GM19025 (cell line): ENCODE results near the gene ATP13A2.

ENCODE experiments used
- ATAC-seq: cut with Tn5 transposase; IDR thresholded peaks from one replicate; pipeline ENCODE4 v1.9.1; 2021; ENCODE audit warnings: mild to moderate bottlenecking, low read depth, moderate library complexity; ENCODE audit not compliant: unreplicated experiment

Gene ATP13A2, protein sequence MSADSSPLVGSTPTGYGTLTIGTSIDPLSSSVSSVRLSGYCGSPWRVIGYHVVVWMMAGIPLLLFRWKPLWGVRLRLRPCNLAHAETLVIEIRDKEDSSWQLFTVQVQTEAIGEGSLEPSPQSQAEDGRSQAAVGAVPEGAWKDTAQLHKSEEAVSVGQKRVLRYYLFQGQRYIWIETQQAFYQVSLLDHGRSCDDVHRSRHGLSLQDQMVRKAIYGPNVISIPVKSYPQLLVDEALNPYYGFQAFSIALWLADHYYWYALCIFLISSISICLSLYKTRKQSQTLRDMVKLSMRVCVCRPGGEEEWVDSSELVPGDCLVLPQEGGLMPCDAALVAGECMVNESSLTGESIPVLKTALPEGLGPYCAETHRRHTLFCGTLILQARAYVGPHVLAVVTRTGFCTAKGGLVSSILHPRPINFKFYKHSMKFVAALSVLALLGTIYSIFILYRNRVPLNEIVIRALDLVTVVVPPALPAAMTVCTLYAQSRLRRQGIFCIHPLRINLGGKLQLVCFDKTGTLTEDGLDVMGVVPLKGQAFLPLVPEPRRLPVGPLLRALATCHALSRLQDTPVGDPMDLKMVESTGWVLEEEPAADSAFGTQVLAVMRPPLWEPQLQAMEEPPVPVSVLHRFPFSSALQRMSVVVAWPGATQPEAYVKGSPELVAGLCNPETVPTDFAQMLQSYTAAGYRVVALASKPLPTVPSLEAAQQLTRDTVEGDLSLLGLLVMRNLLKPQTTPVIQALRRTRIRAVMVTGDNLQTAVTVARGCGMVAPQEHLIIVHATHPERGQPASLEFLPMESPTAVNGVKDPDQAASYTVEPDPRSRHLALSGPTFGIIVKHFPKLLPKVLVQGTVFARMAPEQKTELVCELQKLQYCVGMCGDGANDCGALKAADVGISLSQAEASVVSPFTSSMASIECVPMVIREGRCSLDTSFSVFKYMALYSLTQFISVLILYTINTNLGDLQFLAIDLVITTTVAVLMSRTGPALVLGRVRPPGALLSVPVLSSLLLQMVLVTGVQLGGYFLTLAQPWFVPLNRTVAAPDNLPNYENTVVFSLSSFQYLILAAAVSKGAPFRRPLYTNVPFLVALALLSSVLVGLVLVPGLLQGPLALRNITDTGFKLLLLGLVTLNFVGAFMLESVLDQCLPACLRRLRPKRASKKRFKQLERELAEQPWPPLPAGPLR

DNA sequence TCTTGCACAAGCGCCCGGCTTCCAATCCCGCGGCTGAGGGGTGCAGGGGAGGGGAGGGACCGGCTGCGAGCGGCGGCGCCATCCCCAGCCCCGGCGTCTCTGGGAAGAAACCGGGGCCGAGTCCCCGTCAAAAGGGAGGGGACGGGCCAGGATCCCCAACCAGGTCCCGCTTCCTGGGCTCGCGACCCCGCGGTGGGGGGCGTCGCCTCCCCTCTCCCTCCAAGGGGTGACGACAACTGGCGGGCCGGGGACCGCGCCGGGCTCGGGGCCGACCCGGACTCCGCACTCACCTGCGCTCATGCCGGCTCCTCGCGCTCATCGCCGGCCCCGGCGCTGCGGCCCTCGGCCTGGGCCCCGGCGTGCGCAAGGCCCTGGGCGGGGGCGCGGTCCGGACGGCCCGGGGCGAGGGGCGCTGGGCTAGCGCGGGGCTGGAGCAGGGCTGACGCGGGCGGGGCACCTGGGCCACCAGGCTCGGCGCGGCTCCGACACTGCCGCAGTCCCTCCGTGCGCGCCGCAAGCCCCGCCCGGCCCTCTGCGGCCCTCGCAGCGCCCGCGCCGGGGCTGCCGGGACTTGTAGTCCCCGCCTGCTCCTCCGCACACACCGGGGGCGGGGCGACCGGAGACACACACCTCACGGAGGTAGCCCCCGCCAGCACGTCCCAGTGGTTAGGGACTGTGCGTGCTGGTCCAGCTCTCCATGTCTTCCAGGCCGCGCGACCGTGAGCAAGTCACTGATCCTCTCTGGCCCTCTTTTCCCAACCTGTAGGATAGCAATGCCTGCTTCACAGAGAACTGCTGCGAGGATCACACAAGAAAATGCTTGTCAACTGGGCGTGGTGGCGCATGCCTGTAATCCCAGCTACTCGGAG lies at the start of gene ATP13A2:
ATP13A2 (minus strand) TSS at position 490 of the 869 bp plus-strand sequence; CDS start at position 300, 190 bp downstream.
- peak; percentile 95 for ATAC-seq

DNA sequence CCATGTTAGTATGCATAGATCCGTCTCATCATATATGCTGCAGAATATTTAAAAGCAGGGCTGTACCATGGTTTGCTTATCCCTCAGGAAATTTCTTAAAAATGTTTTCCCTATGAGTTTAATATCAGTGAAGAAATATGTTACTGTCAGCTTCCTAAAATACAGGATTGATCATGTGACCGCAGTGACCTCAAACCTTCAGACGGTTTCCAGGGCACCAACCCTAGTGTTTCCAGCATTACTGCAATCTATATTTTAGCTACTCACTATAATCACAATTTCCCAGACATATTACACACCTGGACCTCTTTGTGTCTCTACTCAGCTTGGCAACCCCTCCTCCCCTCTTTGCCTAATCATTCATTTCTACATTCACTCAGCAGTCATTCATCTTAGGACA lies 49.8 kb upstream of the ATP13A2 start:
- ATAC-seq = no peak

DNA sequence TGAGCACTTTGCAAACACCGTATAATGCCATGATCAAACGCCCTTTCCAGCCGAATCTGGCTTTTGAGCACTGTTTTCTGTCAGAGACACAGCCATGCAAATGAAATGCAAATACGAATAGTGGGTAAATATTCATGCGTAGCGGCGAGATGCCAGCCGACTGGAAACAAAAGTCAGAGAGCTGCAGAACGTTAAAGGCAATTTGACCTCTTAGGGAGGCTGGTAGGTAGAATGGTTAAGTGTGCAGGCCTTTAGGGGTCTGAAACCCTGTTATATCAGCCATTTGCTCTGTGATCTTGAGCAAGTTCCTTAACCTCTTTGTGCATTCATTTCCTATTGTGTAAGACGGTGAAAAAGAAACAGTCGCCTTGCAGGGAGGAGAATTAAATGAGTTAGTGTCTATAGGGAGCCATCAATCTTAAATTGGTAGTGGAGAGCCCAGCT lies 48.6 kb upstream of the ATP13A2 start:
- no peak for ATAC-seq

DNA sequence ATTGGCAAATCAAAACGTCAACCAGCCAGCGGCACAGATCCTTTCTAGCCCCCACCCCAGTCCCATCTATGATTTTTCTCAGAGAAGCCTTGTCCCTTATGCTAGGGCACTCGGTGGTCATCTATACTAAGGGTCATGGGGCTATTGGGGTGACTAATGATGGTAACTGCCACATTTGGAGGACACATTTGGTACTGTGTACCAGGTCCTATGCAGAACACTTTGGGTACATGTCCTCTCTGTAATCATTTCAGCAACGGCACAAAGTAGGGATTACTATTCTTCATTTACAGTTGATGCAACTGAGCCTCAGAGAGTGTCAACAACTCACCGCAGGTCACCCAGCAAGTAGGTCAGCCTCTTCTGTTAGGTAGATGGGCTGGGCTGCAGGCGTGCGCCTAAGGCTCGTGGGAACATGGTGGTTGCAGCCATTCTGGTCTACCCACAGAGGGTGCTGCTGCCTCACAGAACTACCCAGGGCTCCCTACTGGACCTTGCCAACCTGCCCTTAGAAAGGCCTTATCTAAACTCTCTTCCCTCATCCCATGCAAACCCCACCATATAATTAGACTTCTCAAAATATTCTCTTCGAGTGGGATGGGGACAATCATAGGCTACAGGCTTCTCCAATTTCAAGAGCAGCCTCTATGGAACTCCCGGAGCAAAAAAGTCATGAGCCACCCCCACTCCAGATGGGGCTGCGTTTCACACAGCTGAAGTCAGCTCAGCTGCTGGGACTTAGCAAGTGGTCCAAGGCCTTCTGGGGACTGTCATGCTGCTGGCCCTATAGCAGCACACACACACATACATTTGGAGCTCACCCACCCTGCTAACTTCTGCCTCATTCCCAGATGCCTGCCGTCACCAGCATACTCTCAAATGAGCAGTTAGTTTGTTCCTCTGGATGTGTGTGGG lies 47.9 kb upstream of the ATP13A2 start:
- ATAC-seq = no peak

DNA sequence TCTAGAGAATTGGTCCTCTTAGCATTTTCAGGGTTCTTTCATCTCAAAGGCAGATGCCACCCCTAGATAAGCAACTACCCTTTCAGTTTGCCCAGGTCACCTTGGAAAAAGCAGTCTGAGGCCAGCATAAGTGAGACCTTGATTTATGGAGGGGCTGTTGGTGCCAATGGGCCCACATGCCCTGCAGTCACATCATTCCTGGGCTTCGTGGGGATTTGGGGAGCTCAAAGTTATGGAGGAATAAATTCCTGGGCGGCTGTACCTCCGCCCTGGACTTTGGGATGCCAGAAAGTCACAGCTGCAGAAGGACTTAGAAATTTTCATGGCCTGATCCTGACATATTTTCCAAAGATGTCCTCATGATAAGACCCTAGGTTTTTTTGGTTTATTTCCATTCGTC lies 44.8 kb upstream of the ATP13A2 start:
- ATAC-seq = no peak

DNA sequence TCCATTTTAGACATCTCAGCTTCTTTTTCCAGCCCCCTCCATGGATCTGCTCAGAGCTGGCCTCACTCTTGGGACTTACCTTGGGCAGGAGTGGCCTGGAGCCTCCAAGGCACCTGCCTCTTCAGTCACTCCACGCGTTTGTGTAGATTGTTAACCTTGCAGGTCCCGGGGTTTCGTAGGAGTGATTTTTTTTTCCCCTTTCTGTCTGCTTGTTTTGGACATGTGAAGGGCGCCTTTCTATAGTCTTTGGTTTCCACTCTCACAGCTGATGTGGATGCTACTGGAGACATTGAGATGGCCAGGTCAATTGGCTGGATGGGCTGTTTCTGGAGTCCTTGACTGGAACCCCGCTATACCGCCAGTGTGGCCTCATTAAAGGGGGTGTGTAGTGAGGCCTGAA lies 44.1 kb upstream of the ATP13A2 start:
- no peak for ATAC-seq

DNA sequence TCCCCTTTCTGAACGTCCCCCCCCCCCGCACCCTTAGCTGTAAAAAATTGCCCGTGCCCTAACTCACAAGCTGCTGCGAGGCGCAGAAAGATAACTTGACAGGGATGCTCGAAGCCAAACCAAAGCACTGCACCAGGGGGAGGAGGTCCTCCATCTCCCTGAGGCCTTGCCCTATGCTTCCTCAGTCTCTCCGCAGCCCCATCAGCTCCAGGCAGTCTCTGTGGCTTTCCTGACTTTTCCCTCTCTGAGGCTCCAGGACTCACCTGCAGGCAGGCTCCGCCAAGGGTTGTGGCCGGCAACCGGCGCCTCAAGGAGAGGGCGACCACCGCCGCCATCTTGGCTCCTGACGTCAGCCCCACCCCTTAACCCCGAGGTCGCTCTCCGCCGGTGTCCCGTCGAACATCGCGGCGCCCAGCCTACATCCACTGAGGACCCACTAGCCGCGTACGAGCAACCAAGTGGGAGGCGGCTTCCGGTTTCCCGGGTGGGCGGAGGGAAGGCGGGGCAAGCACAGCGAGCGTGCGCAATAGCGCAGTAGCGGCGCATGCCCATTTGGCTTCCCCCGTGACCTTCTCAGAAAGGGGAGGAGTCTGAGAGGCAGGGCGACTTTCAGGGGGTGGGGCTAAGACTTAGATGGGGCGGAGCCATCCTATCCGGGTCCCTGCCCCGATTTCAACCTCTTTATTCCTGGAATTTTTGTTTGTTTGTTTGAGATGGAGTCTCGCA lies 42.1 kb upstream of the ATP13A2 start, which contains the start of gene SDHB:
SDHB (minus strand) TSS at position 348 of the 726 bp plus-strand sequence; CDS start at position 335, 13 bp downstream.
- ATAC-seq = peak; percentile 97

DNA sequence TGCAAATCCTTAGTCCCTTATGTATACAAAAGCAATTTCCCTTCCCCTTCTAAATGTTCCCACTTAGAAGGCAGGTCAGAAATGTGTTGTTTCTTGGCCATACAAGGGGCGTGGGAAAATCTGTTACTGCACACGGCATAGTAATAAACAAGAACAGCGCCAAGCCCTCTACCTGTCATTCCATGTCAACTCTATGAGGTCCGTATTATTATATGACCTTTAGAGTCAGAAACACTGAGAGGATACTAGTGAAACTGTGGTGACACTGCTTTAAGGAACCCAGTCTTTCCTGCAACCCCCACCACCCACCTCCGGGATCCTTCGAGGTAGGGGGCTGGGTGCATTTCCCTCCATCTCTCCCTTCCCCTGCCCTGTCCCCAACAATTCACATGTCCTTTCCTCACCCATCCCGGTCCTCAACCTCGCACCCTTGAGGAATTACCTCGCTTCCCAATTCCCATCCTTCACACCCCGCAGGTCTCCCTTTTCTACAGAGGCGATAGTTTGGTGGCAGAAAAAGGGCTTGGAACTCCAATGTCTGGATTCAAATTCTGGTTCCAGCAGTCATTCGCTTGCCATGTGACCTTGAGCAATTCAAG lies 41.5 kb upstream of the ATP13A2 start:
- no peak for ATAC-seq

DNA sequence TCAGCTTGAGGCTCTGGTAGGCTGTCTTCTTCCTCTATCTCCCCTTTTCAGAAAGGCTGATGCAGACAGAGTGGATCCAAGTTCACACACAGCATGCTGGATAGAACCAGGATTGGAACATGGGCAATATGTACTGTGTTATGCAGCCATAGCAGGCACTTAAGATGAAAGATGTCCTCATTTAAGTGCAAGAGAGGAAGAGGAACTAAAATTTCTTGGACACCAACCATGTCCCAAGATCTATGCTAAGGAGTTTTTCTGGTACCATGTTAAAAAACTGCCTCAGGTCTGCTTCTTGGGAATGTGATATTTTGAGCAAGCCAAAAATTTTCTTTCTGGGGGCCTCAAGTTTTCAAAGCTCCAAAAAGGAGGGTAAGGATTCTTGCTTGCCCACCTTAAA lies 40.9 kb upstream of the ATP13A2 start:
- no peak for ATAC-seq

DNA sequence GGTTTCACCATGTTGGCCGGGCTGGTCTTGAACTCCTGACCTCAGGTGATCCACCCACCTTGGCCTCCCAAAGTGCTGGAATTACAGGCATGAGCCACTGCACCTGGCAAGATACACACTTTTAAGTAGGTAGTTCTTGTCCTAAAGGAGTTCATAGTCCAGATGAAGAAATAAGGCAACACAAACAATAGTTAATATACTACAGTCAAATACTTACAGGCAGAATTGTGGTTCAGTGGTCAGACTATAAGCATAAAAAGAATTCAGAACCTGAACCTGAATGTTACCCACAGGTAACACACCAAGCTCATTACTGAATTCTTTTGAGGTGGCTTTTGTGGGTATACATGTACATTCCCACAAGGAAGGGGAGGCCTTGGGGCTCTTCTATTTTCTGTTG lies 40.3 kb upstream of the ATP13A2 start:
- no peak for ATAC-seq

DNA sequence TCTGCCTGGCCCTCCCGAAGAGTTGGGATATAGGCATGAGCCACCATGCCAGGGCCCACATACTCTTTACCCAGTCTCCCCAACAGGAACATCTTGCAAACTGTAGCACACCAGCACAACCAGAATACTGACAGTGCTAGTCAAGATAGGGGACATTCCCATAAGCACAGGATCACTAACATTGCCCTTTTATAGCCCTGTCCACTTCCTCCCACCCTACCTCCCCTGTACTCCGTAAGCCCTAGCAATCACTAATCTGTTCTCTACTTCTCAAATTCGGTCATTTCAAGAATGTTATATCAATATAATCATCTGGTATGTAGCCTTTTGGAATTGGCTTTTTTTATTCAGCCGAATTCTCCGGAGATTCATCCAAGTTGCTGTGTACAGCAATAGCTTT lies 36.2 kb upstream of the ATP13A2 start:
- ATAC-seq = no peak

DNA sequence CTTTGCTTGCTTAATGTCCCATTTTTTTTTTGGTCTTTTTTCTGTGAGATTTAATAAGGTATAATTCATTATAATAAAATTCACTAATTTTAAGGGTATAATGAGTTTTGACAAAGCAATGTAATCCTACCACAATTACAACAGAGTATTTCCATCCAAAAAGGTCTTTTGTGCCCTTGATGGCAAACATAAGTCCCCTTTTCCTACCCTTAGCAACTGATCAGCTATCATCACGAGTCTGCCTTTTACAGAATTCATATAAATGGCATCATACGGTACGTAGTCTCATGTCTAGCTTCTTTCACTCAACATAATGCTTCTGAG lies 34.6 kb upstream of the ATP13A2 start:
- no peak for ATAC-seq

DNA sequence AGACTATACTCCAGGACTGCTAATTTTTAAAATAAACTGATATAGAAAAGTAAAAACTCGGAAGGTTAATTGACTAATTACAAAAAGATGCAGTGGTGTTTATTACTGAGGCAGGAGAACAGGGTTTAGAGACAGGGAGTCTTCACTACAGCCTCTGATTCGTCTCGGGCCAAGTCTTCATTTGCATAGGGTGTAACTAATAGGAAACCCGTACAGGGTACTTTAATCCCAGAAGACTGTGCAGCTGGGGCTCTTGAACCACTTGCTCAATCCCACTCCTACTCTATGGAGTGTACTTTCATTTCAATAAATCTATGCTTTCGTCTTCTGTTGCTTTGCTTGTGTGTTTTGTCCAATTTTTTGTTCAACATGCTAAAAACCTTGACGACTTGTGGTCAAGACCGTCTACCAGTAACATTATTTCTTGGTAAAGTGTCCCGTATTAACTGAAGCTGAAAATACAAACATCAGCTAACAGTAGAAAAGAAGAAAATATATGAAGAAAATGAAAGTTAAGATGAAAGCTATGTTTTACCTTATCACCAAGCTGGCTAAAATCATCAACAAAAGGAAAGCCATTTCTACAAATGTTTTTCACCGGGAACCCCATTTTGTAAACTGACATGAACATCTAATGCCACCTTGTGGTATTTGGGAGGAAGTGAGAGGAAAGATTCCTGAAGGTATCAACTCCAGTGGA lies 34.1 kb upstream of the ATP13A2 start:
- ATAC-seq = no peak

DNA sequence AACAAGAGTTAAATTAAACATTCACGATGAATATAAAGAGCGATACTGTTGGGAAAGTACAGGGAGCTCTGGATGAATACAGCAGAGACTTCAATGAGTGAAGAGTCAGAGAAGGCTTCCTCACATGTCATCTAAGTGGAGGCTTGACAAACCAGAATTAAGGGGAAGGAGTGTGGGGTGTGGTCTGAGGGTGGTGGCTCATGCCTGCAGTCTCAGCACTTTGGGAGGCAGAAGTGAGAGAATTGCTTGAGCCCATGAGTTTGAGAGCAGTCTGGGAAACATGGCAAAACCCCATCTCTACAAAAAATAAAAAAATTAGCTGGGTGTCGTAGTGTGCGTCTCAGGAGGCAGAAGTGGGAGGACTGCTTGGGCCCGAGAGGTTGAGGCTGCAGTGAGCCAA lies 33.4 kb upstream of the ATP13A2 start:
- ATAC-seq = no peak

DNA sequence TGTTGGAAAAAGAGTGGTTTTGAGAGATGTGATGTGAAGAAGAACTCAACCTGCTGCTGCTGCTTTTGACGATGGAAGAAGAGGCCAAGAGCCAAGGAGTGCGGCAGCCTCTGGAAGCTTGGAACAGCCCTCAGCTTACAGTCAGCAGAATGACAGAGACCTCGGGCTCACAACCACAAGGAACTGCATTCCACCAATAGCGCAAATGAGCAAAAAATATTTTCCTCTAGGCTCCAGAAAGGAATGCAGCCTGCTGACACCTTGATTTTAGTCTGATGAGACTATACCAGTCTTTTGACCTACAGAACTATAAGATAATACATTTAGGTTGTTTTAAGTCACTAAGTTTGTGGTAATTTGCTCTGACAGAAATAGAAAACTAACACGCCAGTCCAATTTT lies 31.9 kb upstream of the ATP13A2 start:
- no peak for ATAC-seq

DNA sequence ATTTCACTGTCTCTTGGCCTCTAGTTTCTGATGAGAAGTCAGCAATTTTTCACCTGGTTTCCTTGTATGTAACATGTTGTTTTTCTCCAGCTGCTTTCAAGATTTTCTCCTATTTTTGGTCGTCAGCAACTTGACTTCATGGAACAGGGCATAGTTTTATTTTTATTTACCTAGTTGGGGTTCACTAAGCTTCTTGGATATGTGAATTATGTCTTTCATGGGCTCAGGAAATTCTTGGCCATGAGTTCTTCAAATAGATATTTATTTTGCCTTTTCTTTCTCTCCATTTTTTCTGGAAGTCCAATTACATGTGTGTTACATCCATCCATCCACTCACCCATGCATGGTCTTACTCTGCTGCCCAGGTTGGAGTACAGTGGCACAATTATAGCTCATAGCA lies 28.4 kb upstream of the ATP13A2 start:
- ATAC-seq = no peak

DNA sequence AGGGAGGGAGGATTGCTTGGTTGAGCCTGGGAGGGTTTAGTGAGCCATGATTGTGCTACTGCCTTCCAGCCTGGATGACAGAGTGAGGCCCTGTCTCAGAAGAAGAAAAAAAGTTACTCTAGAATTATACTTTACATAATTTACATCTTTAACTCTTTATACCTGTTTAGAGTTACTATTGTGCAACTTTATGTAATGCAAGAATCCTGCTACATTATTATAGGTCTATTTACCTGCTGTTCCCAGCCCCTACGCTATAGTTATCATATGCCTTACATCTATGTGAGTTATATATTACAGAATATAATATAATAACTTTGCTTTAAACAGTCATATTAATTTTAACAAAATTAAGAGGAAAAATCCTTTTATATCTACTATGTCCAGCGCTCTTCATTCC lies 27.8 kb upstream of the ATP13A2 start:
- ATAC-seq = no peak
